C4-2B (cell line): ENCODE results near the gene EPHA6.

ENCODE experiments used
- CTCF ChIP-seq: fragments of 450-650 bp; conservative IDR thresholded peaks from 2 replicates; pipeline ENCODE4 v1.5.1; 2017; ENCODE audit warnings: mild to moderate bottlenecking
- ZFX ChIP-seq: fragments of 450-650 bp; IDR thresholded peaks from 2 replicates; pipeline ENCODE4 v1.6.1; 2017

GRCh38 chr3:97699889-97700288 lies 885.5 kb downstream of the EPHA6 start:
- TF ChIP-seq CTCF (no peak), ZFX (no peak)
